NAMALWA (cell line): ENCODE measurements around the gene SHISA6.

ENCODE experiments used
- DNase-seq: peaks from one replicate; pipeline ENCODE4 v3.0.0-alpha.2; 2015; ENCODE audit warnings: low spot score

Gene SHISA6

DNA sequence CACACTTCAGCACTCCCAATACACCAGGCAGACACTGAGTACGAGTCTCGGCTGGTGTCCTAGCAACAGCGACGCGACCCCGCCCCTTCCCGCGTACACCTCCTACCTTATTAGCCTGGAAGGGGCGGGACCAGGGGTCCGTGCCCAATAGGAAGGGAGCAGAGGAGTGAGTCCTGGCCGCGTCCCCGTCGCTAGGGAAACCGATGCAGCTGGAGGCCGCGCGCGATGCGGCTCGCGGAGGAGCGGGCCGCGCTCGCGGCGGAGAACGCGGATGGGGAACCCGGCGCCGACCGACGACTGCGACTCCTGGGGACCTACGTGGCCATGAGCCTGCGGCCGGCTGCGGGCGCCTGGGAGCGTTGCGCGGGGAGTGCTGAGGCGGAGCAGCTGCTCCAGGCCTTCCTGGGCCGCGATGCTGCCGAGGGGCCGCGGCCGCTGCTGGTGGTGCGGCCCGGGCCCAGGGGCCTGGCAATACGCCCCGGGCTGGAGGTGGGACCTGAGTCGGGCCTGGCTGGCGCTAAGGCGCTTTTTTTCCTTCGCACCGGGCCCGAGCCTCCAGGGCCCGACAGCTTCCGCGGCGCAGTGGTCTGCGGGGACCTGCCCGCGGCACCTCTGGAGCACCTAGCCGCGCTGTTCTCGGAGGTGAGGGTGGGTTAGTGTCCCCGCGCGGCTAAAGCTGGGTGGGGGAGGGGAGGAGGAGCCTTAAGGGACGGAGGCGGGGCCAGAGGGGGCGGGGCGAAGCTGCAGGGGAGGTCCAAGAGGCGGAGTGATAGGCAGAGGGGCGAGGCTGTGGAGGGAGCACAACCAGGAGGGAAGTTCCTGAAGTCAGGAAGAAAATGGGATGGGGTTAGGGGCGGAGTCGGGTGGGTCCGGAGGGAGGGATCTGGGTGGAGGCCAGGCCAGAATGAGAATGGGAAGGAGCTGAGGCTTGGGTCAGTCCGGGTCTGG is 357.5 kb downstream of the SHISA6 start, which contains the start of gene DNAH9:
DNAH9 (plus strand) TSS at position 197 of the 948 bp plus-strand sequence; CDS start at position 226, 29 bp downstream.
- no peak for DNase-seq

DNA sequence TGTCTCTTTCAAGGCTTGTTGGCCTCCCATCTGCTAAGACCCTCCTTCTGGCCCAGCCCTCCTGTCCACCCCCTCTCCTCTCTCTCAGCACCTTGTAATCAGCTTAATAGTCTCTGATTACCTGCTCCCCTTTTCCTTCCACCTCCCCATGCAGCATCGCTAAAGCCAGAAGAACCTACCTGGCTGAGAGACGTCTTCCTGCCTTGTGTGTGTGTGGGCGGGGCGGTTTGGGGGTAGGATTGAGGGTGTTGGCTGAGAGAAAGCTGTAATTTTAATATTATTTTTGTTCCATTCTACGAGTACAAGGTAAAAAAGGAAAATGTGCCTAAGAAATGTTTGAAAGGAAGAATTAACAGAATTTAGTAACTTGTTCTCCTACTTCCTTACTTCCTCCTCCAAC is 360.6 kb downstream of the SHISA6 start:
- DNase-seq, result no peak

DNA sequence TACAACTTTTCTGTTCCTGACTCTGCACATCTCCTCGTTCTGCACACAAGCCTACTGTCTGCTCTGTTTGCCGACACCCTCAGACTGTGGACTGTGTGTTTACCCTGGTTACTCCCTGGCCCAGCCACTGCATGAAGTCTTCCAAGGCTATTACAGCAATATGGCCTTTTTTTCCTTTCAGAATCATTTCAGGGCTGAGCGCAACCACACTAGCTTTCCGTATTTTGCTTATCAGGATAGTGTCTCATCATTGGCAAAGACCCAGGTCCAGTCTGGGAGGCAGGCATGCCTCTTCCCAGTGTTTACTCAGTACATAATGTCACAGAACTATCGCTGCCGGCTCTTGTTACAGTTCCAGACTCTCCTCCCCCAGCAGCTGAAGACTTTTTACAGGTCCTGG is 367.4 kb downstream of the SHISA6 start:
- no peak for DNase-seq

DNA sequence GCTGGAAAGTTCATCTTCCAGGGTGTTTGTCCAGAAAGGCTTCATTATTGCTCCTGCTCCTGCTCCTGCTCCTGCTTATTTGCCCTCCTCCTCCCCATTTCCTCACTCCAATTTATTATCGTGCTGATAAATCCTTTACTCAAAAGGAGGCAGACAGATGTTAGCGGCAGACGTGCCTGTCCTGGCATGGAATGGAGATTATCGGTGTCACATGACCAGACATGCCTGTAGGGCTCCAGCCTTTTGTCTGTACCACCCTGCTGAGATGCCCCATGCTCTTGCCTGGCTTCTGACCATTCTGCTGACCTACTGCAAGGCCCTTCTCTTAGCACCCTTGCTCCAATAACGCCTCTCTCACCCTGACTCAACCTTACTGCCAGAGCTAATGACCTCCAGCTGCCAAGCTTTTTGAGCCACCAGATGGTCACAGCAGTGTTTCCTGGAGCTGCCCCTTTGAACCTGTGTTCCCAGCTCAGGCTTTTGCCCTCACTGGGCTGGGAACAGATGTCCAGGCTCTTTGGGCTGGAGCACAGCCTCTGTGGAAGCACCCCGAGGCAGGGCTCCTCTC is 370.1 kb downstream of the SHISA6 start:
- DNase-seq, result no peak

- DNase-seq, result no peak
Observed at GRCh38 chr17:11612956-11613355, 371.9 kb downstream of the SHISA6 start.
